Tibial artery (tissue), 4 donors: Measurements from ENCODE around the gene OR6C4.
"Not testable (repeated sequence)": the region's sequence is repeated elsewhere in the genome, so short reads cannot be mapped to it uniquely, and the experiment has no call there.

Experiments used
- DNase-seq, 2 donors: peaks; one replicate each; pipeline ENCODE4 v3.0.0-alpha.2; 2019
- H3K27ac ChIP-seq, 2 donors: fragments of 200-600 bp; sonication (generic) in 1 of 2; 1 replicate in 1 of 2; 2 replicates in 1 of 2; pipeline ENCODE4 v1.5.1; 2018 to 2019; ENCODE audit warnings: mild to moderate bottlenecking in 1 of 2
- H3K27me3 ChIP-seq, 2 donors: fragments of 200-600 bp; sonication (generic) in 1 of 2; one replicate each; pipeline versions ENCODE4 v1.5.1 to v1.6.0; 2016 to 2019
- H3K36me3 ChIP-seq, 3 donors: fragments of 200-600 bp; sonication (generic) in 2 of 3; one replicate each; pipeline ENCODE4 v1.5.1; 2016 to 2019; ENCODE audit warnings: mild to moderate bottlenecking in 2 of 3
- H3K4me1 ChIP-seq, 4 donors: fragments of 200-600 bp; sonication (generic) in 2 of 4; 1 replicate in 3 of 4; 2 replicates in 1 of 4; pipeline ENCODE4 v1.5.1; 2016 to 2019
- H3K4me3 ChIP-seq, 2 donors: fragments of 200-600 bp; sonication (generic) in 1 of 2; 1 replicate in 1 of 2; 2 replicates in 1 of 2; pipeline ENCODE4 v1.5.1; 2018 to 2019; ENCODE audit warnings: mild to moderate bottlenecking in 2 of 2
- H3K9me3 ChIP-seq, 3 donors: fragments of 200-600 bp; sonication (generic) in 1 of 3; one replicate each; pipeline ENCODE4 v1.5.1; 2016 to 2019
- intact Hi-C: fragments of 100-400 bp; cut with DNase I; formaldehyde crosslinking; loops from one replicate; pipeline ENCODE4 v1.15.0; 2023; ENCODE audit warnings: low total_unique reads
- TF ChIP-seq, protein P1 (sequence below), 2 experiments: fragments of 200-600 bp in 1 of 2; fragments of 450-650 bp in 1 of 2; IDR thresholded peaks; one replicate each; pipeline ENCODE4 v1.5.1; 2017 to 2019; ENCODE audit warnings: antibody characterized with exemption in 2 of 2, mild to moderate bottlenecking in 1 of 2, moderate library complexity in 1 of 2

Gene OR6C4

DNA sequence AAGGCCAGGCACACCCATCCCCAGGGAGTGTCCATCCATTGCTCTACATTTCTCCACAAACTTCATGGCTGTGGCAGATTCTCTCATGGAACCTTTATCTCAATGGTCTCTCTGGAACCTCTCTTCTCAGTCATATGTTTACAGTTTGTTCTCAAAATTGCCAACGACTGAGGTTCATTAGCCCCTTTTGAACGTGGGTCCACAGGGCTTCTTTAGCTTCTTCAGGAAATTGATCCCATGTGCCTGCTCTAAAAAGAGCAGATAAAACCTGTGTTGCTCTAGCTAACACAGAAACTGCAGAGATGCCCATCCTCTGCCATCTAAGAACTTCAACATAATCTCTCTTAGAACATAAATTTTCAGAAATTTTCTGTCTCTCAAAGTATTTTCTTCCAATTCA is at the start of gene OR6C4:
OR6C4 (plus strand) TSS at position 301 of the 400 bp plus-strand sequence. CDS start 1,625 bp downstream, outside the sequence.
- H3K27ac ChIP-seq: no peak within 1 kb of the TSS
- H3K36me3 ChIP-seq: no peaks in the 10 kb centered on the region
- no peaks in the 10 kb centered on the region for H3K27me3 ChIP-seq
- no peaks in the 10 kb centered on the region for H3K9me3 ChIP-seq
- intact Hi-C loops: no loop called here
- H3K4me1 ChIP-seq: no peaks in the 10 kb centered on the region
- DNase-seq: no peak
- TF ChIP-seq, protein P1, sequence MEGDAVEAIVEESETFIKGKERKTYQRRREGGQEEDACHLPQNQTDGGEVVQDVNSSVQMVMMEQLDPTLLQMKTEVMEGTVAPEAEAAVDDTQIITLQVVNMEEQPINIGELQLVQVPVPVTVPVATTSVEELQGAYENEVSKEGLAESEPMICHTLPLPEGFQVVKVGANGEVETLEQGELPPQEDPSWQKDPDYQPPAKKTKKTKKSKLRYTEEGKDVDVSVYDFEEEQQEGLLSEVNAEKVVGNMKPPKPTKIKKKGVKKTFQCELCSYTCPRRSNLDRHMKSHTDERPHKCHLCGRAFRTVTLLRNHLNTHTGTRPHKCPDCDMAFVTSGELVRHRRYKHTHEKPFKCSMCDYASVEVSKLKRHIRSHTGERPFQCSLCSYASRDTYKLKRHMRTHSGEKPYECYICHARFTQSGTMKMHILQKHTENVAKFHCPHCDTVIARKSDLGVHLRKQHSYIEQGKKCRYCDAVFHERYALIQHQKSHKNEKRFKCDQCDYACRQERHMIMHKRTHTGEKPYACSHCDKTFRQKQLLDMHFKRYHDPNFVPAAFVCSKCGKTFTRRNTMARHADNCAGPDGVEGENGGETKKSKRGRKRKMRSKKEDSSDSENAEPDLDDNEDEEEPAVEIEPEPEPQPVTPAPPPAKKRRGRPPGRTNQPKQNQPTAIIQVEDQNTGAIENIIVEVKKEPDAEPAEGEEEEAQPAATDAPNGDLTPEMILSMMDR (IDR thresholded peaks at IDR 0.05): no peak
- H3K4me3 ChIP-seq: no peak within 1 kb of the TSS

DNA sequence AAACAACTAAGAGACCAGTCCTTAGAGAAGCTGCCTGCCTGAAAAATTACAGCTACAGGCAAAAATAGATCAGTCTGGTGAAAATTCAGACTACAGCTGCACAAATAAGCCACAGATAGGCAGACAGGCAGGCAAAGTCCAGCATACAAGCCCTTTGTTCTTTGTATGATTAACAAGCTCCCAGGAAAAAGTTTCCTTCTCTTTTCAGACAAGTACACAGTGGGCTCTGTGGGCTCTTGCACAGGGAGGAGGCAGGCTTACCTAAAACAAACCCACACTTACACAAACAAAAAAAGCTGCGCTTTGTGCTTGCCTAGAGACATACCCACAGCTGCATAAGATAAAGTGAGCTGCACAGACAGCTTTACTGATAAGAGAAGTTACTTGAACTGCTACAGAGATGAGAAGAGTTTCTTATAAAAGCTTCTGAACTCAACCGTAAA is 49.6 kb upstream of the OR6C4 start:
- no peaks in the 10 kb centered on the region for H3K27me3 ChIP-seq
- H3K9me3 ChIP-seq: no peaks in the 10 kb centered on the region
- intact Hi-C loops: no loop called here
- H3K4me1 ChIP-seq: no peaks in the 10 kb centered on the region
- no peak overlapping the region for H3K27ac ChIP-seq
- no peak for DNase-seq
- TF ChIP-seq, protein P1 (IDR thresholded peaks at IDR 0.05): no peak
- H3K36me3 ChIP-seq: no peaks in the 10 kb centered on the region
- H3K4me3 ChIP-seq: no peak overlapping the region

- intact Hi-C loops: no loop called here
- no peak for DNase-seq
- no peak overlapping the region for H3K27ac ChIP-seq
Measured at GRCh38 chr12:55501601-55502000, 47.8 kb upstream of the OR6C4 start.

DNA sequence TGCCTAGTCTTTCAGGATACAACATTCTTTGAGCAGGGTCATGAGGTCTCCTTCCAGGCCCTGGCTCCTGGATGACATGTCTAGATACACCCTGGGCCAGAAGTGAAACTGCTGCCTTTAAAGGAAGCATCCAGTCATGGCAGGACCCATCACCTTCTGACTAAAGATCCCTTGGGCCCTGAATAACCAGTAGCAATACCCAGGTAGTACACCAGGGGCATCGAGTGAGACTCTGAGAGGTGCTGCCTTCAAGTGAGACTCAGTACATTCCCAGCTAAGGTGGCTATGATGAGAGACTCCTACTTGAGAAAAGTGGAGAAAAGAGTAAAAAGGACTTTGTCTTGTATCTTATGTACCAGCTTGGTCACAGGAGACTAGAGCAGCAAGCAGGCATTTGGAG is 33.7 kb upstream of the OR6C4 start:
- intact Hi-C loops: no loop called here
- DNase-seq: no peak
- no peaks in the 10 kb centered on the region for H3K27me3 ChIP-seq
- no peak overlapping the region for H3K27ac ChIP-seq
- H3K4me1 ChIP-seq: no peaks in the 10 kb centered on the region
- no peak overlapping the region for H3K4me3 ChIP-seq
- no peaks in the 10 kb centered on the region for H3K9me3 ChIP-seq
- no peaks in the 10 kb centered on the region for H3K36me3 ChIP-seq
- TF ChIP-seq, protein P1 (IDR thresholded peaks at IDR 0.05): no peak

More at GRCh38 chr12:55501601-55502000, 47.8 kb upstream of the OR6C4 start:
- Histone ChIP-seq H3K36me3 (no peaks in the 10 kb centered on the region), H3K27me3 (no peaks in the 10 kb centered on the region), H3K4me3 (no peak overlapping the region), H3K4me1 (no peaks in the 10 kb centered on the region), H3K9me3 (no peaks in the 10 kb centered on the region)
- TF ChIP-seq, protein P1 (IDR thresholded peaks at IDR 0.05): no peak

DNA sequence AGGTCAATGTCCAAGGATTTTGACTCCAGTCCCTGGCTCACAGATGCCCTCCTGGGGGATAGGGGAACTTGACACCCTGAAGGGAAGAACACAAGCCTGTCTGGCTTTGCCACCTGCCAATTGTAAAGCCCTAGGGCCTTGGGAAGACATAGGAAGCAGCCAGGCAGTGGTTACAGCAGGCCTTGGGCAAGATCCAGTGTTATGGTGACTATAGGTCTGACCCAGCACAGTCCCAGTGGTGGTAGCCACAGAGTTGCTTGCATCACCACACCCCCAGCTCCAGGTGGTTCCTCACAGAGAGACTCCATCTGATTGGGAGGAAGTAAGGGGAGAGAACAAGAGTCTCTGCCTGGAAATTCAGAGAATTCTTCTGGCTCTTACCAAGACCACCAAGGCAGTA is 33.0 kb upstream of the OR6C4 start:
- TF ChIP-seq, protein P1 (IDR thresholded peaks at IDR 0.05): no peak
- Histone ChIP-seq H3K9me3 (no peaks in the 10 kb centered on the region), H3K4me3 (no peak overlapping the region), H3K27ac (no peak overlapping the region), H3K27me3 (no peaks in the 10 kb centered on the region), H3K4me1 (no peaks in the 10 kb centered on the region), H3K36me3 (no peaks in the 10 kb centered on the region)
- intact Hi-C loops: no loop called here
- no peak for DNase-seq

- H3K4me3 ChIP-seq, H3K36me3 ChIP-seq, H3K27me3 ChIP-seq, H3K4me1 ChIP-seq, H3K27ac ChIP-seq, DNase-seq, H3K9me3 ChIP-seq, intact Hi-C loops: not testable (repeated sequence)
Measured at GRCh38 chr12:55548235-55548634, 1.2 kb upstream of the OR6C4 start.
